ENCODE data around the gene VWA8. TPM values are rescaled to one million over a fixed set of nuclear protein-coding genes. Genes with fewer than 3 reads are reported as not detected.

Gene VWA8
- total RNA-seq, 1 experiment from 2014 or later: 22.6 TPM

DNA sequence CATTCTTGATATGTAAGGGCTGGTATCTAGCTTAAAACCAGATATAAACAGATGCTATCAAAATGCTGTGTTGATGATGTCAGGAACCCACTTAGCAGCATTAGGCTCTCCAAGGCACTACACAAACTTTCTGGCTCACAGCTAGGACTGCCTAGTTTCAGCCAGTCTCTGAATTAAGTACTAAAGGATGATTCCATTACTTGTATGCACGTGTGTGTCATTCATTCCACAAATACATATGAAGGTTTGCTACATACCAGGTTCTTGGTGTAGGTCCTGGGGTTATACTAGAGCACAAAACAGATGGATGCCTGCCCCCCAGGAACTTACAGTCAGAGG lies 352.1 kb downstream of the VWA8 start:
- H4K20me1 ChIP-seq (ENCODE audit: insufficient read depth): no peaks in the 10 kb centered on the region
- peaks cover 22 to 25% of the 10 kb centered on the region in 2 experiments for H3K4me1 ChIP-seq (ENCODE audit: control insufficient read depth in 1 of 2, insufficient read depth in 2 of 2, low read length in 2 of 2)
- intact Hi-C loops (cut with micrococcal nuclease): no loop called here
- no peak overlapping the region for H3K4me3 ChIP-seq (replicated peaks in 1 of 2; ENCODE audit: low read depth in 1 of 2, low read length in 2 of 2)
- H3K9me2 ChIP-seq (ENCODE audit: insufficient read depth): no peaks in the 10 kb centered on the region
- no peak overlapping the region for H2AFZ ChIP-seq (ENCODE audit: low read depth, low read length, poor library complexity, severe bottlenecking)
- ATAC-seq: no peak
- no TSS peak for BruUV-seq (replicated peaks)
- ChIA-PET CTCF (no interaction called here), POLR2A (no interaction called here), RAD21 (ENCODE audit: low non-redundant PET in 1 of 2, low total read pairs in 2 of 2, uncharacterized antibody in 2 of 2, unreplicated experiment in 2 of 2) (no interaction called here)
- H3K9me3 ChIP-seq (ENCODE audit: control insufficient read depth in 1 of 2, insufficient read depth in 1 of 2, low read depth in 1 of 2, low read length in 2 of 2): no peaks in the 10 kb centered on the region
- H3K79me2 ChIP-seq (ENCODE audit: insufficient read depth, low read length): no peaks in the 10 kb centered on the region
- DNase-seq (ENCODE audit: low read depth, low spot score): no peak
- no peaks in the 10 kb centered on the region for H3K27me3 ChIP-seq (ENCODE audit: insufficient read depth, low read length)
- no peak overlapping the region for H3K4me2 ChIP-seq (ENCODE audit: low read length)
- TF ChIP-seq MAX (IDR thresholded peaks at IDR 0.05): no peak
- no peak for TF ChIP-seq POLR2A (IDR thresholded peaks at IDR 0.05; ENCODE audit: borderline replicate concordance, extremely low read depth, insufficient read depth, insufficient read length)
- TF ChIP-seq JUND (IDR thresholded peaks at IDR 0.05): no peak
- no peak for TF ChIP-seq RAD21 (IDR thresholded peaks at IDR 0.05; ENCODE audit: low read depth)
- no peak for TF ChIP-seq EZH2phosphoT487 (IDR thresholded peaks at IDR 0.05; ENCODE audit: borderline replicate concordance)
- no peak for TF ChIP-seq YY1 (IDR thresholded peaks at IDR 0.05; ENCODE audit: extremely low read depth, insufficient replicate concordance, low read depth, low read length)
- TF ChIP-seq ZBTB33 (IDR thresholded peaks at IDR 0.05; ENCODE audit: extremely low read depth, insufficient replicate concordance, low read length): no peak
- no peak for TF ChIP-seq ZFX (IDR thresholded peaks at IDR 0.05)
- no peak for TF ChIP-seq SRF (IDR thresholded peaks at IDR 0.05; ENCODE audit: low read depth)
- TF ChIP-seq EZH2 (IDR thresholded peaks at IDR 0.05): no peak
- no peak for TF ChIP-seq CBX3 (IDR thresholded peaks at IDR 0.05; ENCODE audit: low read depth)
- no peak for TF ChIP-seq EGR1 (IDR thresholded peaks at IDR 0.05; ENCODE audit: low read depth)
- no peak for TF ChIP-seq POLR2AphosphoS5 (IDR thresholded peaks at IDR 0.05; ENCODE audit: low read depth, low read length)
- no peaks in the 10 kb centered on the region; a peak in 1 of 4 replicates for H3K36me3 ChIP-seq (ENCODE audit: control insufficient read depth in 1 of 2, insufficient read depth in 2 of 2, low read length in 2 of 2)
- H3K9ac ChIP-seq (ENCODE audit: low read length): no peak overlapping the region
- H3K27ac ChIP-seq (ENCODE audit: low read depth, low read length): no peak overlapping the region

Measured in HCT116 (cell line).